ENCODE data around the gene RPP38.

The RPP38 gene

DNA sequence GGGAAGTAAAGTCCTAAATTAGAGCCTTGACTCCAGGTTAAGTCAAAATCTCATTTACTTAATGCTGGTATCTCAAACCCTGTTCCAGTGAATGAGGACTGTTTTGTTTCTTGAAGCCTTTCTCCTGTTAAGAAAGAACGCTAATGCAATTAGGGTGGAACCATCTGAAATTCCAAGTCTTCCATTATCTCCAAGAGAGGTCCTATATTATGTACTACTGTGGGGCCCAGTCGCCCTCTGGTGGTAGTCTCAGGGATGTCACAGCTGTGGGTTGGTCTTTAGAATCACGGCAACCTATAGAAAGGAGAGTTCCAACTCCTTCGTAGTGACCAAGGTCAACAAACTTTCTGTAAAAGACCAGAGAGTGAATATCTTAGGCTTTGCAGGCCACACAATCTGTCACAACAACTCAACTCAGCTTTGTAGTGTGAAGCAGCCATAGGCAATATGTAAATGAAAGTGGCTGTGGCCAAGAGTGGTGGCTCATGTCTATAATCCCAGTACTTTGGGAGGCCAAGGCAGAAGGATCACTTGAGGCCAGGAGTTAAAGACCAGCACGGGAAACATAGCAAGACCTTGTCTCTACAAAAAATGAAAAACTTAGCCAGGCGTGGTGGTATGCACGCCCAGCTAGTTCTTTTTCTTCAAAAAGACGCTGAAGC is 9.3 kb downstream of the RPP38 start:
- in situ Hi-C loops (cut with HindIII; ENCODE audit: low sequenced_read_pairs) = loop anchor here (25.0 kb wide), 1 partner anchor 144 kb away; the partner anchor contains the start of genes DCLRE1C and MEIG1

DNA sequence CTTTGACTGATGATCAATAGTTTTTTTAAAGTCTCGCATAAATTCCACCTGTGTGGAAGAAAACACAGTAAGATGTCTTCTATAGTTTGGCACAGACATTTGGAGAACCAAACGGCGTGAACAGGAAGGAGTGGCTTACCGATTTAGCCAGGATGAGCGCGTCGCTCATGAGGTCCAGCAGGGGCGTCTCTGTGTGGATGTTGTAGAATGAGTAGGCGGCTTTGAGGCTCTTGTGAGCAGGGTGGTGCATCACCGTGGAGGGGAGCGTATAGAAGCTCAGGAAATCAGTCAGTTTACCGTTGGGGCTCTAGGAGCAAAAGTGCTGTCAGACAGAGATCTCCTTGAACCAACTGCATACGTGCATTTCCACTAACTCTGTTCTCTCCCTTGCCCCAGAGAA is 15.5 kb downstream of the RPP38 start:
- in situ Hi-C loops (cut with HindIII; ENCODE audit: low sequenced_read_pairs) = loop anchor here (25.0 kb wide), 1 partner anchor 150 kb away; the partner anchor contains the start of genes DCLRE1C and MEIG1

DNA sequence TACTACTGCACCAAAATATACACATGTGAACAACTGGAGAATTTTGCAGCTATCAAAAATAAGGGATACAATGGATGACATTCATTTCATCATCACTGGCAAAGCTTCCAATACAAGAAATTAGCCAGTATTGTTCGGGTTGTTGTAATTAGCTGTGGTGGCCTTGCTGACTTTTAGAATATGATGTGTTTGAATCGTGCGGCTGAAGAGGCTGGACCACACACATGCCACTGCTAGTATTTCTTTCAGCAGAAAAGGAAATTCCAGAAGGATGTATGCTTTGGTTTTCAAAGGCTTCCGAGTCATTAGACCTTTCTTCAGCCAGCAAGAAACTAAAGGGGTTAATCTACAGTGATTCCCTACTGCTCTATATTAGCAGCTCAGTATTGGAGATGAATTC is 16.6 kb downstream of the RPP38 start:
- in situ Hi-C loops (cut with HindIII; ENCODE audit: low sequenced_read_pairs) = loop anchor here (25.0 kb wide), 1 partner anchor 151 kb away; the partner anchor contains the start of genes DCLRE1C and MEIG1

DNA sequence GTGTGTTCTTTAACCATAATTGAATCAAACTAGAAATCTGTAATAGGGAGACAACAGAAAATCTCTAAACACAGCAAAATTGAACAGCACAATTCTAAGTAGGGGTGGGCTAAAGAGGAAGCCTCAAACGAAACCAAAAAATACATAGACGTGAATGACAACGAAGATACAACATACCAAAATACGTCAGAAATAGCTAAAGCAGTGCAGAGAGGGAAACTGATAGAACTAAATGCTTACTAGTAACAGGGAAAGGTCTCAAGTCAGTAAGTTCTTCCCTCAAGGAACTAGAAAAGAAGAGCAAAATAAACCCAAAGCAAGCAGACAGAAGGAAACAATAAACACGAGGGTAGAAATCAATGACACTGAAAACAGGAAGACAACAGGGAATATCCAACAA is 19.1 kb downstream of the RPP38 start:
- in situ Hi-C loops (cut with HindIII; ENCODE audit: low sequenced_read_pairs) = loop anchor here (25.0 kb wide), 1 partner anchor 154 kb away; the partner anchor contains the start of genes DCLRE1C and MEIG1

DNA sequence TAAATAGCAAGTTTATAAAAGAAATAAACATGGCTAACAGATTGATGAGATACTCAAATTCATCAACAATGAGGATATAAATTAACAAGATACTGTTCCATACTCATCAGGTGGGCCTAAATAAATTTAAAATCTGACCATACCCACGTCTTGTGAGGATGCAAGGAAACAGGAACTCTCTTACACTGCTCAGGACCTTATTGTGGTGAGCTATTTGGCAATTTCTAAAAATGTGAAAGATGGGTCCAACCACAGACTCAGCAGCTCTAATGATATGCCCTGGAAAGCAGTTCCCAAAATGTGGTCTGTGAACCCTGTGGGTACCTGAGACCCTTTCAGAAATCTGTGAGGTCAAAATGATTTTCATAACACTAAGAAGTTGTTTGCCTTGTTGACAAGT is 21.5 kb downstream of the RPP38 start:
- in situ Hi-C loops (cut with HindIII; ENCODE audit: low sequenced_read_pairs) = loop anchor here (25.0 kb wide), 1 partner anchor 156 kb away; the partner anchor contains the start of genes DCLRE1C and MEIG1

DNA sequence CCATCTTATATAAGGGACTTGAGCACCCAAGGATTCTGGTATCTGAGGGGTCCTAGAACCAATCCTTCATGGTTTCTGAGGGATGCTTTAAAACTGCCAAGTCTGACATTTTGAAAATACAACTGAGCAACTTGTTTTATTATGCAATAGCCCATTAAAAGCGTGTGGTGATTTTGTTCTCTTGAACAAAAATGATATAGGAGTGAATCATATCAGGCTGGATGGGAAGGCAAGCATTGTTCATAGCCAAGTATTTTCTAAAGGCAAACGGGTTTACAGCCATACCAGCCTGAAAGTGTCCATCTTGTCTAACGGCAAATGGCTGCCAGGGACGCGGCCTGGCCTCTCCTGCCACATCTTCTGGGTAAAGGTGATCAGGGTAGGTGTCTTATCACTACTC is 23.4 kb downstream of the RPP38 start:
- in situ Hi-C loops (cut with HindIII; ENCODE audit: low sequenced_read_pairs) = loop anchor here (25.0 kb wide), 1 partner anchor 158 kb away; the partner anchor contains the start of genes DCLRE1C and MEIG1

DNA sequence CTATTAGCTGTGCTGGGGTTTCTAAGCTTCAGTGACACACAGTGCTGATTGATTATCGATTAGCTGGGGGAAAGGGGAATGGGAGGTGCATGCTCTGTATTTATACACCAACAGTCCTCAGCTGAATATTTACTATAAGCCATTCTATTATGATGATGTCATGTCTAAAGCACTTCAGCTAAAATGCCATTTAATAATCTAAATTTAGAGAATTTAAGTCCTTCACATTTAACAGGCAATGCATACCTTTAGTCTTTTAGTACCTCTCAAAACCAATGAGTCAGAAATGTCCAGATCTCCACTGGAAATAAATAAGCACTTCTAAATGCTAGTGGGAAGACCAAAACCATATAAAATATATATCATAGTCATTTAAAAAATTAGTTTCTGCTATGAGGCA is 24.6 kb downstream of the RPP38 start:
- in situ Hi-C loops (cut with HindIII; ENCODE audit: low sequenced_read_pairs) = loop anchor here (25.0 kb wide), 1 partner anchor 159 kb away; the partner anchor contains the start of genes DCLRE1C and MEIG1

DNA sequence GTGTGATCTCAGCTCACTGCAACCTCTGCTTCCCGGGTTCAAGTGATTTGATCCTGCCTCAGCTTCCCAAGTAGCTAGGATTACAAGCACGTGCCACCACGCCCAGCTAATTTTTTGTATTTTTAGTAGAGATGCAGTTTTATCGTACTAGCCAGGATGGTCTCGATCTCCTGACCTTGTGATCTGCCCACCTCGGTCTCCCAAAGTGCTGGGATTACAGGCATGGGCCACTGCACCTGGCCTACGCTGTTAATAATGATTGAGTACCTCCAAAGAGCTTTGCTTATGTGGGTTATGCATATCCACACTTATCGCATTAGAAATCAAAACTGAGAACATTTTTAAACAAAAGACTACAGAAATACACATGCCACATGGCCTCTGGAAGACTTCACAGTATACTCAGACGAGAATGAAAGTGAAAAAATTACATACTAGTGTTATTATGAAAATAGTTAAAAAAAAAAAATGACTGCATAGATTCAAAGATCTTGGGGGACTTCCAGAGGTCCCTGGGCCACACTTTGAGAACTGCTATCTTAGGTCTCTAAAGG is 25.4 kb downstream of the RPP38 start:
- in situ Hi-C loops (cut with HindIII; ENCODE audit: low sequenced_read_pairs) = loop anchor here (25.0 kb wide), 1 partner anchor 160 kb away; the partner anchor contains the start of genes DCLRE1C and MEIG1

DNA sequence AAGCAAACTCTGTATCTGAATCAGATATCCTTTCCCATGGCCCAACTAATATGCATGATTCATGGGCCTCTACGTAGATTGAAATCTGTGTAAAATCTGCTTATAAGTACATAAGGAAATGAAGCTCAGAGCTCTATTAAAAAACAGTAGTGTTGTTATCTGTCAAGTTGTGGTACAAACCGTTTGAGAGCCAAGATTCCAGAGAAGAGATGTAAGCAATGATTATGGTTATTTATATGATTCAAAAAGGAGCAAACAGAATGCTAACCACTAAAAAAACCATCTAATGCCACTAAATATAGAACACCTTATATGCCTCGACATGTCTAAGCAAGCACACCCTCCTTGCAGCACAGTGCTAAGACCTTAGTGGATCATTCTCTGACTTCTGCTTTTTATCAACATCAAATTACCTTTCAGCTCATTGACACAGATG is 26.6 kb downstream of the RPP38 start:
- in situ Hi-C loops (cut with HindIII; ENCODE audit: low sequenced_read_pairs) = loop anchor here (25.0 kb wide), 1 partner anchor 161 kb away; the partner anchor contains the start of genes DCLRE1C and MEIG1

DNA sequence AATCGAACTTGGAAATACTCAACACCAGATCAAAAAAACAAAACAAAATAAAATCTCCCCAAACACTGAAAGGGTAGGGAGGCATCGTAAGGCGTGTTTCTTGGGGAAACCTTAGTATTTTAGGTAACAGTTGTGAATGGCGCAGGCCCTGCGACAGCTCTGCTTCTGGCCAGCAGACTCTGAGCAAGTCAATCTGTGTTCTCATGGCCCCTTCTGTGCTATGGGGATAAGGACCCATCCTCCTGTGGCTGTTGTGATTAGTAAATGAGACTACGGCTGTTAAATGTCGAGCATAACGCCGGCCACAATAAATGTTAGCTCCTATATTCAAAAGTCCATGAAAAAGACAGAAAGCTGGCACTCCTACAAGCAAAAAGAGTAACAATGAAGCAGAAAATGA is 27.0 kb downstream of the RPP38 start:
- in situ Hi-C loops (cut with HindIII; ENCODE audit: low sequenced_read_pairs) = loop anchor here (25.0 kb wide), 1 partner anchor 162 kb away; the partner anchor contains the start of genes DCLRE1C and MEIG1

DNA sequence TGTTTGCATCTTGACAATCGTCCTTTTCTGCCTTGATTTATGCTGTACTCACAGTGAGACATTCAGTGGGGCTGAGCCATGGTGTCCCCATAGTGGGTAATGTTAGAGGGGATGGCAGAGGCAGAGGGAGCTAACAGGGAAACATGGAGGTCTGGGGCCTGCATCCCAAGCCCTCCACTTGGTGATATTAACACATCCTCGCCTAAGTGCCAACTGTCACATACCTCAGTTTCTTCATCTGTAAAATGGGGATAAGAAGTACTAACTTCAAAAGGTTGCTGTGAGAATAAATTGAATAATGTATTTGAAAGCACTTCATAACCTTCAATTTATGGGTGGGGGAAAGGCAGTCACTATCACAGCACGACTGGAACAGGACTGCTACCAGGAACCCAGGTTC is 27.8 kb downstream of the RPP38 start:
- in situ Hi-C loops (cut with HindIII; ENCODE audit: low sequenced_read_pairs) = loop anchor here (25.0 kb wide), 1 partner anchor 163 kb away; the partner anchor contains the start of genes DCLRE1C and MEIG1

DNA sequence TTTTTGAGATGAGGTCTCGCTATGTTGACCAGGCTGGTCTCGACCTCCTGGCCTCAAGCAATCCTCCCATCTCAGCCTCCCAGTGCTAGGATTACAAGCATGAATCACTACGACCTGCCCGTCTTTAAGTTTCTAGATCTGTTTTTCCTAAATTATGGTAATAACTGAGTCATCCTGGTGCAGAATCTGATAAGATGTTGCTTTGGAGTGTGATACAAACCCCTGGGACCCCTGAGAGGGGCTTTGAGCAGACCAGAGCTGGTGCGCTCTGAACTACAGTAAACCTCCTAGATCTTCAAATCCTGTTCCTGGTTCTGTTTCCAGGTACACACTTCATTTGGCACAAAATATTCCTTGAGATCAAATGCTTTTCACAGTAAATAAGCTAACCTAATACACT is 34.2 kb downstream of the RPP38 start:
- in situ Hi-C loops (cut with HindIII; ENCODE audit: low sequenced_read_pairs) = no loop called here

DNA sequence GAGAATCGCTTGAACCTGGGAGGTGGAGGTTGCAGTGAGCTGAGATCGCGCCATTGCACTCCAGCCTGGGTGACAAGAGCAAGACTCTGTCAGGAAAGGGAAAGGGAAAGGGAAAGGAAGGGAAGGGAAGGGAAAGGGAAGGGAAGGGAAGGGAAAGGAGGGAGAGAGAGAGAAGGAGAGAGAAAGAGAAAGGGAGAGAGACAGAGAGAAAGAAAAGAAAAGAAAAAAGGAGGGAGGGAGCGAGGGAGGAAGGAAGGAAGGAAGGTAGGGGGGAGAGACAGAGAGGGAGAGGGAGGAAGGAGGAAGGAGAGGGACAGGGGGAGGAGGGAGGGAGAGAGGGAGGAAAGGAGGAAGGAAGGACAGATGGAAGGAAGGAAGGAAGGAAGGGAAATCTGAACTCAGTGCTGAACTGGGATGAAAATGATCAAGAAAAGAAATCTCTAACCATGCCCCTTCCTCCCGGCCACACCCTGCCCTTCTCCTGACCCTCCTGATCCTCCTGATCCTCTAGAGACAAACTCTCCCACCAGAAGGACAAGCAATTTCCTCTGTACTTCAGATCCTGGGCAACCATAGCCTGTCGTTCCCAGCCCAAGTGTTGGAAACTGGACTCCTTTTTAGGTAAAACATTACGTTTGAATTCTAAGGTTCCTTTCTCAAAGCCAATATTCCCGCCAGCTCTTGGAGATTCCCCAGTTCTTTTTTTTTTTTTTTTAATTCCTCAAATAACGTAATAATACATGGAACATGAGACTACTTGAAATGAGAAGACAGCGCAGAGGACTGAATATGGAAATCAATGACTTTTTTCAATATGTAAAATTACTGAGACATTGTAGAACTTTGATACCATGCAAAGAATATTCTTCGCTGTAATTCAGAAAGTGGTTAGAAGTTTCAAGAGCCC is 39.2 kb downstream of the RPP38 start:
- in situ Hi-C loops (cut with HindIII; ENCODE audit: low sequenced_read_pairs) = no loop called here

DNA sequence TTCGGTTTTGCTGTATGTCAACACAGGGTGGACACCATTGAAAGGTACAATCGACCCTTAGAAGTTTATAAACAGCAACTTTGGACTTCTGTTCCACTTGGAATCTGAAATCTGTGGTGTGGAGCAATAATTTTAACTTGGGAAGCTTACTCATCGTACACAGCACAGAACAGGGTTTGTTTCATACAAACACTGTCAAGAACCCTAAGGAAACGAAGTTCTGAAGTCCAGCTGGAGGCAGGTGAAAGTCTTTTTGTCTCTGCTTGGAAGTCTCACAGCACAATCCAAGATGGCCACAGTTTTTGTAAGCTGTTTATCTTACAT is 39.8 kb downstream of the RPP38 start:
- in situ Hi-C loops (cut with HindIII; ENCODE audit: low sequenced_read_pairs) = no loop called here

DNA sequence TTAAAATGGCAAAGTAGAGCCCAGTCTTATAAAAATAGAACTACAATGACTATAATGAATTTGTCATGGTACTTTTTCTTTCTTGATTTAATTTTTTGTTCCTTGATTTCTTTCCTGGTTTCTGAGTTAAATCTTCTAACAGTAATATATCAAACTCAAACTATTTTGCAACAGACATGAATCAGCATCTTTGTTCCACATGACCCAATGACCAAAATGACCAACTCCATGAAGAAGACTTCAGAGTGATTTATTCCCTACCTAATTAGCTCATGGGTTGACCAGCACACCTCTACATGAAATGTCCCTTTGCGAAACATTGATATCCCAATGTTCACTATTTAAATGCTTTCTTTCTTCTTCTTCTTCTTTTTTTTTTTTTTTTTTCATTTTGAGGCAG is 40.5 kb downstream of the RPP38 start:
- in situ Hi-C loops (cut with HindIII; ENCODE audit: low sequenced_read_pairs) = no loop called here

DNA sequence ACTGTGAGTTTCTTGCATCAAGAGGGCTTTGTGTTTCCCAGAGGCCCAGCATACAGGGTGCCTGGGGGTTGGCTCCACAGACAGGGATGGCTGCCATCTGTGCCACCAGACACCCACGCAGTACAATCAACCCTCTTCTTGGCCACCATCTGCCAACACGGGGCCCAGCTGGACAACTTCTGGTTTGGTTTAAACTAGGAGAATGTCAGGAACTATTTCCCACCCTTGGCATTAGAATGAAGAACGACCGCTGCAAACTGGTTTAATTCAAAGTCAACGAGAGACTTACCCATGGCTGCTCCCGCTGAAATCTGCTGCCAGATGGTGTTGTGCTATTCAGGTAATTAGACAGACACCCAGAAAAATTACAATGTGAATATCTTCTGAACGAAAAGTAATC is 43.5 kb downstream of the RPP38 start:
- in situ Hi-C loops (cut with HindIII; ENCODE audit: low sequenced_read_pairs) = no loop called here

DNA sequence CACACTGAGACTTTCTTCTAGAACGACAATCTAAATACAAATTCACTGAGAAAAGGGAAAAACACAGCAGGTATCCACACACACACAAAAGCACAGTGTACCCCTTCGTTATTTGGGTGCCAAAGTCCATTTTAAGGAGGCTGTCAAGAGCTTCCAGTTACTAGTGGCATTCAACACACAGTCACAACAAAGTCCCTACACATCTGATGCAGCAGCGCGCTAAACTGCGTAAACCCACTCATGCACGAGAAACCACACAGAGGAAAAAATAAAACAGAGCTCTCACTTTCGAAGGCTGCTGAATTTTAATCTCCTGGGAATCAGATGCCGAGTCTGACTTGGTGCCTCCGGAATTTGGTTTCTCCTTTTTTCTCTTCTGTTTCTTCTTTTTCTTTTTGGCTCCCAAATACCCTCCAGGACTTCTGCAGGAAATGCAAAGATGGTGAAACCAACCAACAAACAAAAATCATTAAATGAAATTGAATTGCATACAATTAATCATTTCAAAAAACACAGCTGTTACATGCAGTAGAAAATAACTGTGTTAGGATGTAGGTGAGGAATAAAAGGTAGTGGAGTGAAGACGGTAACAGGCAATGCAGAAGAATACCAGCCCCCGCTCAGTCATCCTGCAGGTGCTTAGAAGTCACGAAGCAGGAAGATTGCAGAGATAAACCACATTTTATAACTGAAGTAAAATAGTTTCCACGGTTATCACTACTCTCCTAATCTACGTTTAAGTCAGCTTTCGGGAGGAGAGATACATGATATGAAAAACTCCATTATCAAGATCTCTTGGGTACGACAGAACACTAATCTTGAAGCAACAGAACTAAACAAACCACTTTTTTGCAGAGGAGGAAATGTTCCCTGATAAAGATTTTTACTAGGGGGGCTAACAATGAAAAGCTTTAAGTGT is 44.2 kb downstream of the RPP38 start:
- in situ Hi-C loops (cut with HindIII; ENCODE audit: low sequenced_read_pairs) = no loop called here

DNA sequence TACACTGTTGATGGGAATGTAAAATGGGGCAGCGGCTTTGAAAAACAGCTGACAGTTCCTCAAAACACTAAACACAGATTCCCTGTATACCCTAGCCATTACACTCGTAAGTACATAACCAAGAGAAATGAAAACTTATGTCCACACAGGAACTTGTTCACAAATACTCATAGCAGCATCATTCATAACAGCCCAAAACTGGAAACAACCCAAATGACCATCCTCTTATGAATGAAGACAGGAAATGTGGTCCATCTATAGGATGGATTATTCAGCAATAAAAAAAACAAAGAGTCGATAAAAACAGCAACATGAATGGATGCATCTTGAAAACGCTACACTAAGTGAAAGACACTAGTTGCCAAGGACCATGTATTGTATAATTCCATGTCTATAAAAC is 47.6 kb downstream of the RPP38 start:
- in situ Hi-C loops (cut with HindIII; ENCODE audit: low sequenced_read_pairs) = no loop called here

DNA sequence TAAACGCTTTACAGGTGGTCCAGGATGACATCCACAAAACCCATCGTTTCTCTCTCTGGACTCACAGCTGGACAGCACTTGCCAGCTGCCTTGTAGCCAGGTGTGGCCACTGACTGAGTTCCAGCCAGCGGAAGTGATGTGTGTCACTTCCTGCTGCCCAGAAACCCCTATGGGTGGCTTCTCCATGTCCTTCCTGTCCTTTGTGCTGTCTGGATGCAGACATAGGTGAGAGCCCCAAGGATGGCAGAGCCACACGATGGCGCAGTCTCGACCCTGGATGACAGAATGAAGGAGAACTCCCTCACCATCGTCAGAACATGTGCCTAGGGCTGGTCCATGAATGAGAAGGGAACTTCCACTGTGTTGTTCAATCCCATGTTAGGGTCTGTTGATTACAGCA is 49.2 kb downstream of the RPP38 start:
- in situ Hi-C loops (cut with HindIII; ENCODE audit: low sequenced_read_pairs) = no loop called here
